Activated CD8-positive, alpha-beta memory T cell treated with anti-CD3 and anti-CD28 coated beads, Interleukin-2, amount 50 U/mL, for 24 hours (primary cell): ENCODE results near the gene ENTR1.

Source experiments
- DNase-seq: peaks from one replicate; pipeline ENCODE4 v3.0.0-alpha.2; 2020; ENCODE audit errors: extremely low read depth

The ENTR1 gene

DNA sequence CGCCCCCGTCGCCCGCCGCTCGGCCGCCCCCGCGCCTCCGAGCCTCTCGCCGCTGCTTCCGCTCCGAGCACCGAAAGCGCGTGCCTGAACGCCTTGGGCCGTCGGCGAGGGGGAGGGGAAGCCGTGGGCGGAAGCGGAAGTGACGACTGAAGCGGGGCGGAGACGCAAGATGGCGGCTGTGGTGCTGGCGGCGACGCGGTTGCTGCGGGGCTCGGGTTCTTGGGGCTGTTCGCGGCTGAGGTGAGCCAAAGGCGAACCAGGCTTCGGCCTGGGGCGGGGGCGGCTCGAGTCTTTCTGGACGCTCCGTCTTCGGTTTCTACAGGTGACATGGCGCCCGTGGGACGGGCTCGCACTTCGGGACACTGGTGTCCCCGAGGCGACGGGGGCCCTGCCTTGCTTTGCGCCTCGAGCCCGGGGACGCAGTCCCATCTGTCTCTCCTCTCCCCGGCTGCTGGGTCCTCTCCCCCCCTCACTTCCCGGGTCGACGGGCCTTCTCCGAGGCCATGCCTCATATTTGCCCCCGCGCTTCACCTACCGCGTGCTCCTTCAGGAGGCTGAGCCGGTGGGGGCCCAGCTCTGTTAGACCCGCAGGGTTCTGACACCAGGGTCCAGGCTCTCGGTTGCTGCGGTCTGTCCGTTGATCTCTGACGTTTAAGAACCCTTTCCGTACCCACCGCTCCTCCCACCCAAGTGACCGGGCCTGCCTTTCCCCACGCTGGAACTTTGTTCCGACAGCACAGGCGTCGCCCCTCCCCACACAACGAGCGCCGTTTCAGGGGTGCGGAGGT is at the start of gene ENTR1, which contains the start of gene PMPCA:
Gene ENTR1 (minus strand): TSS at position 115 of the 788 bp plus-strand sequence. CDS start 217 bp downstream, outside the sequence.
Gene PMPCA (plus strand): TSS at position 159 of the 788 bp plus-strand sequence. CDS start 11 bp downstream, at position 170.
- DNase-seq, result peak; percentile 91

DNA sequence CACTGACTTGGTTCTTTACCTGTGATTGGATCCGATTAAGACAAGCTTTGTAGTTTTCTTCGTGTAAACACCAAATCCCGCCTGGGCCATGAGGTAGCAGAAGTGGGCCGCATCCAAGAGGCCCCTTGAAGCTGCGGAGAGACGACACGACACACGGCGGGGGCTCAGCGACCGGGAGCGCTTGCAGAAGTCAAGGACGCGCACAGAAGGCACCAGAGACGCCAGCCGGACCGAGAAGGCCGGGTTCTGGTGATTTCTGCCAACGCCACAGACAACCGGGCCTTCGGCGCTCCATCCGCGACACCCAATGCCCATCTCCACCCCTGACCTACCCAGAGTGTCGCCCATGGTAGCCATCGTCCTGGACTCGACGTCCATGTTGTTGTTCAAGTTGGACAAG is 49.0 kb upstream of the ENTR1 start:
- DNase-seq, result no peak

DNA sequence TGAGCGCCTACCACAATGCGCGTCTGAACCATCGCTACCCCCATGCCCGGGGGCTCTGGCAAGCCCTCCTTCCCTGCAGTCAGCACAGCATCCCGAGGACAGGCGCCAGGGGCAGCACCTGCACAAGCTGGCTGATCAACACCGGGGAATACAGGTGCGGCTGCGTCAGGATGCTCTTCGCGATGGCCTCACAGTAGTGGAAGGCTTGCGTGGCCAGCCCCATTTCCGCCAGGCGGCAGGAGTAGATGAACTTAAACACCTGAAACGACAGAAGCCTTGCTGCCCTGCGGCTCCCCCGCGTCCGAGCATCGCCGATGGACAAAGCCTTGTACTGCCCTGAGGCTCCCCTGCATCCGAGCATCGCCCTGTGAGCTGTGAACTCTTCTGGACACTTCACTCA is 46.9 kb upstream of the ENTR1 start:
- no peak for DNase-seq

DNA sequence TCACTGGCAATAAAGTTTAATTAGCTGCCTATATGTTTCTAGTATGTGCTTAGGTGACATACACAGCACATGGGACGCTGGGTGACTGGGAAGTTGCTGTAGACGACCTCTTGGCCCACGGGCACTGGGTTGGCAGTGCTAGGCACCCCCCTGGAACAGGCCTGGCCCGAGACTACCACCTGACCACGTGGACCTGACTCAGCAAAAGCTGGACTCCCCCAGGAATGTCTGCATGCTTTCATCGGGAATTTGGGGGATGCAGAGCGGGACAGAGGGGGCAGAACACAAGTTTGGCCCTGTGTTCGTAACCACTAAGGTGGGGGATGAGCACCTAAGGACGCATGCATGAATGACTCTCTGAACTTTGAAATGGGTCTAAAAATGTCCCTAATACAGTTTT is 45.8 kb upstream of the ENTR1 start:
- DNase-seq, result no peak

GRCh38 chr9:136455043-136456002 is 44.9 kb upstream of the ENTR1 start:
- DNase-seq, result no peak

DNA sequence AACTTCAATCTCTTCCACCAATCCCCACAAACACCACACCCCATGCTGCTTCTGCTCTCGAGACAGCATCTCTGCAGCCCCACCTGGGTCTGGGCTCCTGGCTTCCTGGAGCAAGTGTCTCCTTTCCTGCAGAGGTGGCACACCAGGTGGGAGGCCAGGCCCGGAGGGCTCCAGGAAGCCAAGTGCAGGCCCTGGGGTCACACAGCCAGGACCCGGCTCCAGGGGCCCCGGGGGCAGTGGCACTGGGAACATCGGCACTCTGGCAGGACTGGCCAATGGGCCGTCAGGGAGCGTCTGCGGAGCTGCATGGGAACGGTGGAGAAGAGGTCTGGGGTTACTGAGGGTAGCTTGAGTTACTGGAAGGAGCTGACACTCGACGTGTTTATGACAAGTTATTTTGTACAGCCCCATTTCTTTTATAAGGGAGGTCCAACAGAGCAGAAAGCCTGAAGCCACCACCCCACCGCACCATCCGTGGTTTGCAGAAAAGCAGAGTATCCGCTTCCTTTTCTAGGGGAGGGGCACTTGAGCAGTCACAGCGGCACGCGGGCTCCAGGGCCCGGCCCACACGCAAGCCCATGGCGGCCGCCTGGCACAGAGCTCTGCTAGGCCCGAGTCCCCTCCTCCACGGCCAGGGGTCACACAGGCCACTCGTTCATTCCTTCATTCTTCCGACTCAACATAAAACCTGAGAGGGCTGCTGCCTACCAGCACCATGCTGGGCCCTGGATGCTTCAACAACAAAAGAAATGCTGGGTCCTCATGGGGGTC is 43.8 kb upstream of the ENTR1 start:
- no peak for DNase-seq

DNA sequence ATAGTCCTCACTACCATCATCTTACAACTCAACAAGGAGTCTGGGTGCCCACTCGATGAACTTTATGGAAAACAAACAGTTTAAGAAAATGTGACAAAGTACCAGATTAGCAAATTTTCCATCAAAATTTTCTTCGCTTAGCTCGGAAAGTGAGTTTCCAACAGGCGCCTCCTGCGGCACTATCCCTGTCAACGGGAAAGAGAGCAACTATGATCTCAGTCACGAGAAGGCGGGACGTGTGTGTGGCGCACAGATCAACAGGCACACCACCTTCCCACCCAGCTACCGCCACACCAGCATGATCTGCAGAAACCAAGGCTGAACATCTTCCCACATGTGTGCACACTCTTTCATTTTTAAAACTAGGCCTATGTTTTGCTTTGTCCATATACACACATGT is 42.9 kb upstream of the ENTR1 start:
- DNase-seq, result no peak

GRCh38 chr9:136451221-136451877 is 40.9 kb upstream of the ENTR1 start:
- DNase-seq, result no peak

- no peak for DNase-seq
Observed at GRCh38 chr9:136448655-136449054, 38.2 kb upstream of the ENTR1 start.

DNA sequence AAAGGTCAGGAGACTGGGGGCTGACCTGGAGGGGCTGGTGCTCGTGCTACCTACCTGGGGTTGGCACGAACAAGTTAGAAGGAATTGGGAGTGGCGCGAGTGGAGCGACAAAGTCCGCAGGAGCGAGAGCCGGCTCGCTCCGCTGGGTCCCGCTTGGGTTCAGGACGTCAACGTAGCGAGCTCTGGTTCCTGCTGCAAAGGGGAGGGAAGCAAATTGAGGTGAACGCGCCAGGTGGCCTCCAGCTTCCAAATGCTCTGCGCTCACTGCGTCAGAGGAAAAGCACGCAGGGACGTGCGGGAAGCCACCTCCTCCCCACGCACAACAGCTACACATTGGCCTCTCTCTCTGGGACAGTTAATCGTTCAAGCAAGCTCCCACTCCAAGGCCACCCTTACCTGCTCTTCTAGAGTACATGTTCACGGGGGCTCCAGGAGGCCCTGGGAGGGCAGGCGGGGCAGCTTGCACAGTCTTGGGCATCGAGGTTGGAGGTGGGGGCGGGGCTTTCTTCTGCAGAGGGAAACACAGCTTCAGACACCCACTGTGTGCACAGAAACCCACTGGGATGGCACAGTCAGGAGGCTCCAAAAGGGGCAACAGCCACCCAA is 36.9 kb upstream of the ENTR1 start:
- DNase-seq, result no peak

DNA sequence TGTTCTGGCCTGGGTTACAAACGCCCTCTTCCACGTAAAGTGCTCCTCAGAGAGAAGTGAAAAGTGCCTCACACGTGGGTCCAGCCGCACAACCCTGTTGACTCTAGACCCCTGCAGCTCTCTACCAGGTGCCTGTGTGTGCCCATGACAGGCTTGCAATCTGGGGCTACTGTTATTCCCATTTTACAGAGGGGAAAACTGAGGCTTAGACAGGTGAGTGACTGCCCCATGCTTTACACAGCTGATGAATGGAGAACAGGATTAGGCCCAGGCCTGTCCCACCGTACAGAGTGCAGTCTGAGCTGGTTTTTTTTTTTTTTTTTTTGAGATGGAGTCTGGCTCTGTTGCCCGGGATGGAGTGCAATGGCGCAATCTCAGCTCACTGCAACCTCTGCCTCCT is 35.4 kb upstream of the ENTR1 start:
- DNase-seq, result no peak

- DNase-seq, result no peak
Observed at GRCh38 chr9:136444102-136444501, 33.7 kb upstream of the ENTR1 start.

- no peak for DNase-seq
Observed at GRCh38 chr9:136443687-136444086, 33.3 kb upstream of the ENTR1 start.

DNA sequence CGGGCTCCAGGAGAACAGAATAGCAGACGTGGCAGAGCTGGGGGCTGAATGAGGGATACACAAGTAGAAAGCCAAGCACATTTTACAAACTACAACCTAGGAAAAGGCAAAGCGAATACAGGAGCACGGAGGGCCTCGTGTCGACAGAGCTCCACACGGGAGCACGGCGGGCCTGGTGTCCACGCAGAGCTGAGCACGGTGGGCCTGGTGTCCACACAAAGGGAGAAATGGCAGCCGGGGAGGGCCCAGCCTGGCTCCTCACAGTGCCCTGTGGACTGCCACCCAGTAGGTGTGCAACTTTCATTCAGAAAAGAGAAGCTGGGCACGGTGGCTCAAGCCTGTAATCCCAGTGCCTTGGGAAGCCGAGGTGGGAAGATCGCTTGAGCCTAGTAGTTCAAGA is 32.7 kb upstream of the ENTR1 start:
- DNase-seq, result no peak

GRCh38 chr9:136442265-136442664 is 31.9 kb upstream of the ENTR1 start:
- no peak for DNase-seq

DNA sequence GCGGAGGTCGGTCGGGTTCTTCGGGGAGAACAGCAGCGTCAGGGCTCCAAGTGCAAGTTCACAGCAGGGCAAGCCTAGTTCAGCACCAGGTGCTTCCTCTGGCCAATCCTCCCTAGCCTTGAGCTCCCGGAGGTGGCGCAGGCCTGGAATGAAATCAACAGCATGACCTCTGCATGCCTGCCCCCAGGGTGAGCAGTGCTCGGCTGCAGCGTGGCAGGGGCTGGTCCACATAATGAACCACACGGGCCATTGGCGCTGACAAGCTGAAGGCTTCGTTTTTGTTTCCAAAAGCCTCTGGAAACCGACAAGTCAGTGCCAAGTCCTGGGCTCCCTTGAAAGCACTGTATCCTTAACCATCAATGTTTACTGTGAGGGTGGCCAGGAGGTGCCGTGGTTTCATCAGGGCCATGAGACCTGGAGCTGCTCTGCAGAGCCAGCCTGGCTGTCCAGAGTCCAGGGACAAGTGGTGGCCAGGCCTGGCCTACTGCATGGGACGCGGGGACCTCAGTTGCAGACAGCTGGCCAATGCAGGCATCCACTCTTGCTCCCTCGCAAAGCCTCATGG is 31.3 kb upstream of the ENTR1 start:
- DNase-seq, result no peak

- DNase-seq, result no peak
Observed at GRCh38 chr9:136441191-136441680, 30.8 kb upstream of the ENTR1 start.

- peak; percentile 42 for DNase-seq
Observed at GRCh38 chr9:136439481-136440408, 29.3 kb upstream of the ENTR1 start, which contains the start of gene INPP5E. Gene INPP5E, minus strand, starts transcription at chr9:136439845. Its CDS starts 426 bp downstream, at chr9:136439419.
